Large intestine (tissue), 3 donors: ENCODE results near the gene FATE1. TPM values are rescaled to one million over a fixed set of nuclear protein-coding genes. Genes with fewer than 3 reads are reported as not detected.

Experiments used
- DNase-seq, 2 donors: peaks; one replicate each; pipeline versions ENCODE4 v3.0.0 to v3.0.0-alpha.2; 2013
- H3K27ac ChIP-seq: one replicate; pipeline ENCODE4 v1.5.1; 2013; ENCODE audit warnings: low read length
- H3K27me3 ChIP-seq: 2 replicates; pipeline ENCODE4 v1.6.1; 2013; ENCODE audit warnings: low read length; ENCODE audit not compliant: control insufficient read depth, insufficient read depth
- H3K36me3 ChIP-seq: 2 replicates; pipeline ENCODE4 v1.6.1; 2013; ENCODE audit warnings: low read length; ENCODE audit not compliant: control insufficient read depth, insufficient read depth
- H3K4me1 ChIP-seq: one replicate; pipeline ENCODE4 v1.6.1; 2013; ENCODE audit warnings: low read length; ENCODE audit not compliant: control insufficient read depth, insufficient read depth
- H3K4me3 ChIP-seq: one replicate; pipeline ENCODE4 v1.5.1; 2013; ENCODE audit warnings: low read length
- H3K9me3 ChIP-seq: one replicate; pipeline ENCODE4 v1.6.1; 2013; ENCODE audit warnings: mild to moderate bottlenecking, low read depth, low read length, moderate library complexity; ENCODE audit not compliant: control insufficient read depth
- WGBS: methylation state at CpG from one replicate; pipeline ENCODE4 v1.1.5; 2013; ENCODE audit warnings: low lambda C conversion rate; ENCODE audit not compliant: insufficient coverage; 5-methylcytosine and 5-hydroxymethylcytosine counted together
- polyA plus RNA-seq: library from polyadenylated mRNA; unstranded; fragments of 120-200 nt; gene quantifications from one replicate; pipeline ENCODE4 v1.2.1, GENCODE V29; 2013

The FATE1 gene
- polyA plus RNA-seq, 1 donor, result 0.09 TPM

DNA sequence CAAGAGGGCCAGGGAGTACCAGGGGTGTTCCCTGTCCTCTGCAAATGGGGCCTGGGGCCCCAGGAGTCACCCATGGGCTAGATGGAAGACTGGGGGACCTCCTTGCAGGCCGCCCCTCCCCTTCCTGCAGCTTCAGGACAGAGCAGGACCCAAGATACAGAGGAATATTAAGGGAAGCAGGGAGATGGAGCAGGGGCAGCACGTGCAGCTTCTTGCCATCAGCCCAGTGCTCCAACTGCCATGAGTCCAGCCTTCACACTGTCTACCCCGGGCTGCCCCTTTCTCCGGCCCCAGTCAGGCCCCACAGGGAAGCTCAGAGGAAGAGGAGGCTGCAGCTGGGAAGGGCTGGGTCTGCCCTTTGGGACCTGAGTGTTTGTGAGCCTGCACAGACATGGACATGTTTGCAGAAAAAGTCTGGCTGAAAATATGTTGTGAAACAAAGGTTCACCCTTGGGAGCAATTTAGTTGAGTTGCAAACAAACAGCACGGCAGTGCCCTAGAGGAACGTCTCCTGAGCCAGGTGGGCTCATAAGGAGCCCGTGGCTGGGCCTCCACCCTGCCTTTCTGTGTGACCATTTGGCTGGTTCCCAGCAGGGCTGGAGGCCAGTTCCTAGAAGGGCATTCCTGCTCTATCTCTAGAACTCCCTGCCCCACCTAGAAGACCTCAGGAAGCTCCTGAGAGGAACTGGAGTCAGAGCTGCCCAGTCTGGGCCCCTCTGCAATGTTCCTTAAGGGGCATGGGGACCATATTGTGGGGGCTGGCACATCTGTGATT is 8.9 kb downstream of the FATE1 start:
- no peaks in the 10 kb centered on the region for H3K27me3 ChIP-seq
- no peaks in the 10 kb centered on the region for H3K9me3 ChIP-seq
- H3K4me1 ChIP-seq, result no peaks in the 10 kb centered on the region
- H3K36me3 ChIP-seq, result no peaks in the 10 kb centered on the region
- DNase-seq, result no peak
- no peak overlapping the region for H3K4me3 ChIP-seq
- H3K27ac ChIP-seq, result no peak overlapping the region
- WGBS, result no CpG with 5 or more reads among the region's 7 CpGs

- no peak for DNase-seq
- Histone ChIP-seq H3K4me3 (no peak overlapping the region), H3K4me1 (no peaks in the 10 kb centered on the region), H3K36me3 (no peaks in the 10 kb centered on the region), H3K27ac (no peak overlapping the region), H3K27me3 (no peaks in the 10 kb centered on the region), H3K9me3 (no peaks in the 10 kb centered on the region)
- WGBS, result no CpG with 5 or more reads among the region's 1 CpG
Observed at GRCh38 chrX:151725338-151725614, 9.4 kb downstream of the FATE1 start.

GRCh38 chrX:151726751-151727150 is 10.9 kb downstream of the FATE1 start:
- WGBS, result no CpG with 5 or more reads among the region's 5 CpGs
- Histone ChIP-seq H3K9me3 (no peaks in the 10 kb centered on the region), H3K4me3 (no peak overlapping the region), H3K27ac (no peak overlapping the region), H3K4me1 (no peaks in the 10 kb centered on the region), H3K36me3 (no peaks in the 10 kb centered on the region), H3K27me3 (no peaks in the 10 kb centered on the region)
- no peak for DNase-seq

- Histone ChIP-seq H3K4me3 (no peak overlapping the region), H3K36me3 (no peaks in the 10 kb centered on the region), H3K27ac (no peak overlapping the region), H3K9me3 (no peaks in the 10 kb centered on the region), H3K27me3 (no peaks in the 10 kb centered on the region), H3K4me1 (no peaks in the 10 kb centered on the region)
- DNase-seq, result no peak
- WGBS, result no CpG with 5 or more reads among the region's 4 CpGs
Observed at GRCh38 chrX:151727346-151727745, 11.5 kb downstream of the FATE1 start.

DNA sequence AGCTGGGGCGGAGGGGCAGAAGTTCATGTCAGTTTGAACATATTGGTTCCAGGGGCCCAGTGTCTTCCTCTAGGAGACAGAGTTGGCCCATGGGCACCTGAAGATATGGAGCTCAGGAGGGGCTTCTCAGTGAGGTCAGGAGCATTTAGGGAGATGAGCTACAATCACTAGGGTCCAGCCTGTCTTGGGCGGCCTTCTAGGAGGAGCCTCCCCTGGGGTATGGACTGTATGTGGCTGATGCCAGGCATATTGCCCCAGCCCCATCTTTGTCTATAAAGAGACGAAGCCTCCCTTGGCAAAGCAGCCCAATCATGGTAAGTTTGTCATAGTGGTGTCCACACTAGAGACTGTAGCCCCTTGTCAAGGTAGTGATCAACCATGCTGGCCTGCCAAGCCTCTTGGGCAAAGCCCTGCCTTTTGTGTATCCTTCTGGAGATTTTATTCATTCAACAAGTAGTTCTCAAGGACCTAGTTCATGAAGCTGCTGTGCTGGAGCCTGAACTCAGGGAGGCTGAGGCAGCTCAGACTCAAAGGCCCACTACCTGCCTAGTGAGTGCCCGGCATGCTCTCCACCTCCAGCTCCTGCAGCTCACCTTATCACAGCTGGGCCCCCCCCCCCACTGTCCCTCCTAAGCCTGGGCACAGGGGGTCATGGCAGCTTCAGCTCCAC is 13.4 kb downstream of the FATE1 start:
- no peak for DNase-seq
- Histone ChIP-seq H3K36me3 (no peaks in the 10 kb centered on the region), H3K4me3 (no peak overlapping the region), H3K27me3 (no peaks in the 10 kb centered on the region), H3K4me1 (no peaks in the 10 kb centered on the region), H3K27ac (no peak overlapping the region), H3K9me3 (no peaks in the 10 kb centered on the region)
- no CpG with 5 or more reads among the region's 4 CpGs for WGBS

GRCh38 chrX:151734446-151734845 is 18.6 kb downstream of the FATE1 start, which contains the start of gene CNGA2:
CNGA2 (plus strand) TSS chrX:151734746; CDS start chrX:151738484, 3,738 bp downstream.
- DNase-seq, result no peak
- Histone ChIP-seq H3K9me3 (no peaks in the 10 kb centered on the region), H3K4me3 (no peak within 1 kb of the TSS), H3K4me1 (no peaks in the 10 kb centered on the region), H3K27me3 (no peaks in the 10 kb centered on the region), H3K36me3 (no peaks in the 10 kb centered on the region), H3K27ac (no peak within 1 kb of the TSS)
- WGBS, result no CpG with 5 or more reads among the region's 4 CpGs

DNA sequence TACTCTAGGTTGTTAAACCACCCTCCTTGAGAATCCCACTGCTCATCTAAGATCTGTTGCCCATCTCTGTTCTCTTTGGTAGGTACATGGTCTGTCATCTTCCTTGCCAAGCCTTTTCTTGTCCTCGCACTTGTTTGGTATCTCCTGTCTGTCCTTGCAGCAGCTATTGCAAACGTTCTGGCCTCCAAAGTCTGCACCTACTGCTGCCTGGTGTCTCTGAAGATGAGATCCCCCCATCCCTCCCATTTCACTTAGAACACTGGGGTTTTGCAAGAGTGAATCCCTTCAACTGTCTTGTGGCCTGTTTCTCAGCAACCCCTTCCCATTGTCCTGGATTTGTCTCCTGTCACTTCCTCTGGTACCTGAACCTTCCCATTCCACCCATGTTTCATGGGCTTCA is 19.4 kb downstream of the FATE1 start:
- Histone ChIP-seq H3K27ac (no peak overlapping the region), H3K27me3 (no peaks in the 10 kb centered on the region), H3K4me3 (no peak overlapping the region), H3K9me3 (no peaks in the 10 kb centered on the region), H3K36me3 (no peaks in the 10 kb centered on the region), H3K4me1 (no peaks in the 10 kb centered on the region)
- WGBS, result no CpG with 5 or more reads among the region's 2 CpGs
- no peak for DNase-seq

DNA sequence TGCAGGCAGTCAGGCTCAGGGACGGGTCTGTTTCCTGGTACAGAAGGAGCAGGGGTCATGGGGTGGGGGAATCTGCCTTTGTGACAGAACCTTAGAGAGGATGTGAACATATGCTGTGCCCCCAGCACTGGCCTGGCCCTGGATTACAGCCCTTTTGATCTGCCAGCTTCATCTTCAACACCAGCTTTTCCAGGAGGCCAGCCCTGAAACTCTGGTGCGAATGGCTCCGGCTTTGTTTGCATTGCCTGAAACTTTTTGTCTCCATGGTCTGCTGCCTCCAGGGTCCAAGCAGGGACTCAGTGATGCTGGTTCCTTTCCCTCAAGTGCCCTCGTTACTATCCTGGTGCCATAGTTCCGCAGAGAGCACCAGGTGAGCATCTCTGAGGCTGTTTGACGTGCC is 20.9 kb downstream of the FATE1 start:
- no peak overlapping the region for H3K4me3 ChIP-seq
- no peaks in the 10 kb centered on the region for H3K4me1 ChIP-seq
- no peak for DNase-seq
- H3K27ac ChIP-seq, result no peak overlapping the region
- WGBS, result no CpG with 5 or more reads among the region's 6 CpGs
- no peaks in the 10 kb centered on the region for H3K9me3 ChIP-seq
- no peaks in the 10 kb centered on the region for H3K36me3 ChIP-seq
- H3K27me3 ChIP-seq, result no peaks in the 10 kb centered on the region

- Histone ChIP-seq H3K9me3 (no peaks in the 10 kb centered on the region), H3K36me3 (no peaks in the 10 kb centered on the region), H3K4me1 (no peaks in the 10 kb centered on the region), H3K27me3 (no peaks in the 10 kb centered on the region), H3K4me3 (no peak overlapping the region), H3K27ac (no peak overlapping the region)
- no CpG with 5 or more reads among the region's 5 CpGs for WGBS
- no peak for DNase-seq
Observed at GRCh38 chrX:151737494-151737893, 21.7 kb downstream of the FATE1 start.

DNA sequence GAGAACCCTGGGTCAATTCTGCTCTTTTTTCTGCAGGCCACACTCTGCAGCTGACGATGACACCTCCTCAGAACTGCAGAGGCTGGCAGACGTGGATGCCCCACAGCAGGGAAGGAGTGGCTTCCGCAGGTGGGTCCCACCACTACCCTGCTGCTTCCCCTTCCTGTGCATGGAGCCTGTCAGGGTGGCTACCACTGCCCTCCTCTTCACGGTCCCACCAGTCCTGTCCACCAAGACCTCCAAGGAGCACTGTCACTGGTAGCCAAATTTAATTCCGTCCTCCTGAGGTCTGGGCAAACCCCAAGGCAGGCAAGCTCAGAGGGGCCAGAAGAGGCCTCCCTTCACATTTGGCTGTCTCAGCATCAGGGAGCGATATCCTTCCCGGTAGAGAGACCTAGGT is 22.9 kb downstream of the FATE1 start:
- H3K27me3 ChIP-seq, result no peaks in the 10 kb centered on the region
- no peaks in the 10 kb centered on the region for H3K4me1 ChIP-seq
- no peak for DNase-seq
- no peak overlapping the region for H3K27ac ChIP-seq
- no CpG with 5 or more reads among the region's 7 CpGs for WGBS
- no peaks in the 10 kb centered on the region for H3K9me3 ChIP-seq
- no peaks in the 10 kb centered on the region for H3K36me3 ChIP-seq
- no peak overlapping the region for H3K4me3 ChIP-seq

DNA sequence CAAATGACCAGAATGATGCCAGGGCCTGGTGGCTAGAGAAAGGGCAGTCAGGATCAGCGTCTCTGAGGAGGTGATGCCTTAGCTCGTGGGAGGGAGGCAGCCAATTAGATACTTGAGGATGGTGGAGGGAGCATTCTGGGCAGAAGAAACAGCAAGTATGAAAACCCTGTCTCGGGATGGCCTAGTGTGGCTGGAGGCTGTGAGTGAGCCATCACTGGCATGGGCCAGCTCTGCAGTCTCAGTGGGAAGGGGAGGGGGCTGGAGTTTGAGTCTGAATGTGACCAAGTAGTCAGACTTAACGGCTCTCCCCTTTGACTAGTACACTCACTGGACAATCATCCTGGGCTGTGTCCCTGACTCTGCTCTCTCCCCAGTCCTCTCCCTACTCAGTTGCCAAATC is 25.8 kb downstream of the FATE1 start:
- Histone ChIP-seq H3K4me3 (no peak overlapping the region), H3K36me3 (no peaks in the 10 kb centered on the region), H3K4me1 (no peaks in the 10 kb centered on the region), H3K27me3 (no peaks in the 10 kb centered on the region), H3K27ac (no peak overlapping the region), H3K9me3 (no peaks in the 10 kb centered on the region)
- DNase-seq, result no peak
- no CpG with 5 or more reads among the region's 4 CpGs for WGBS
